Liver (tissue), 9 donors: ENCODE results near the gene RHOT1. TPM values are rescaled to one million over a fixed set of nuclear protein-coding genes. Genes with fewer than 3 reads are reported as not detected.

Experiments used
- DNase-seq: peaks from one replicate; pipeline ENCODE4 v3.0.0-alpha.2; 2017; ENCODE audit warnings: low spot score
- H3K27ac ChIP-seq, 2 donors: one replicate each; pipeline ENCODE4 v1.7.0; 2013; ENCODE audit warnings: inconsistent platforms in 2 of 2, low read length in 2 of 2, control low read depth in 1 of 2, low read depth in 1 of 2, mild to moderate bottlenecking in 1 of 2
- H3K27me3 ChIP-seq, 4 donors: one replicate each; pipeline versions ENCODE4 v1.6.1 to v1.7.0; 2013; ENCODE audit warnings: low read length in 3 of 4, inconsistent platforms in 1 of 4, mild to moderate bottlenecking in 1 of 4, moderate library complexity in 1 of 4; ENCODE audit not compliant: control insufficient read depth in 4 of 4, insufficient read depth in 4 of 4
- H3K36me3 ChIP-seq, 4 donors: one replicate each; pipeline versions ENCODE4 v1.6.1 to v1.7.0; 2013; ENCODE audit warnings: low read length in 3 of 4, mild to moderate bottlenecking in 3 of 4, low read depth in 1 of 4, moderate library complexity in 1 of 4; ENCODE audit not compliant: control insufficient read depth in 4 of 4, insufficient read depth in 3 of 4
- H3K4me1 ChIP-seq, 4 donors: one replicate each; pipeline versions ENCODE4 v1.6.1 to v1.7.0; 2013; ENCODE audit warnings: low read length in 3 of 4, mild to moderate bottlenecking in 3 of 4, moderate library complexity in 1 of 4; ENCODE audit not compliant: control insufficient read depth in 4 of 4, insufficient read depth in 4 of 4
- H3K4me3 ChIP-seq, 3 donors: one replicate each; pipeline versions ENCODE4 v1.6.1 to v1.7.0; 2013; ENCODE audit warnings: low read length in 3 of 3, control low read depth in 1 of 3, low read depth in 1 of 3, mild to moderate bottlenecking in 1 of 3
- H3K9ac ChIP-seq, 2 donors: one replicate each; pipeline ENCODE4 v1.7.0; 2013; ENCODE audit warnings: low read length in 2 of 2, mild to moderate bottlenecking in 2 of 2, moderate library complexity in 2 of 2, control low read depth in 1 of 2, low read depth in 1 of 2
- H3K9me3 ChIP-seq, 4 donors: one replicate each; pipeline versions ENCODE4 v1.6.1 to v1.7.0; 2013; ENCODE audit warnings: low read length in 3 of 4; ENCODE audit not compliant: control insufficient read depth in 4 of 4
- ATF3 ChIP-seq: IDR thresholded peaks from 2 replicates; pipeline ENCODE4 v1.6.1; 2016; ENCODE audit warnings: antibody characterized with exemption
- CTCF ChIP-seq: fragments of 150-350 bp; IDR thresholded peaks from 2 replicates; pipeline ENCODE4 v1.5.1; 2017; ENCODE audit warnings: improper control_type of control experiment, low read depth, low read length; ENCODE audit not compliant: missing input control
- EGR1 ChIP-seq, 2 donors: IDR thresholded peaks; 2 replicates each; pipeline ENCODE4 v1.6.1; 2016 to 2018; ENCODE audit warnings: antibody characterized with exemption in 2 of 2, low read depth in 2 of 2
- FOXA1 ChIP-seq: IDR thresholded peaks from 2 replicates; pipeline ENCODE4 v1.6.1; 2016; ENCODE audit warnings: antibody characterized with exemption
- FOXA2 ChIP-seq: IDR thresholded peaks from 2 replicates; pipeline ENCODE4 v1.6.1; 2016; ENCODE audit warnings: antibody characterized with exemption
- GABPA ChIP-seq, 2 donors: IDR thresholded peaks in 1 of 2; conservative IDR thresholded peaks in 1 of 2; 2 replicates each; pipeline ENCODE4 v1.6.1; 2016; ENCODE audit warnings: antibody characterized with exemption in 2 of 2, mild to moderate bottlenecking in 1 of 2, moderate library complexity in 1 of 2
- HNF4A ChIP-seq, 2 donors: conservative IDR thresholded peaks; 2 replicates each; pipeline ENCODE4 v1.6.1; 2016; ENCODE audit warnings: antibody characterized with exemption in 2 of 2, mild to moderate bottlenecking in 2 of 2
- HNF4G ChIP-seq: IDR thresholded peaks from 2 replicates; pipeline ENCODE4 v1.6.1; 2016; ENCODE audit warnings: antibody characterized with exemption
- JUND ChIP-seq, 2 donors: IDR thresholded peaks; 2 replicates each; pipeline ENCODE4 v1.6.1; 2016; ENCODE audit warnings: antibody characterized with exemption in 2 of 2
- NR2F2 ChIP-seq: IDR thresholded peaks from 2 replicates; pipeline ENCODE4 v1.6.1; 2016; ENCODE audit warnings: antibody characterized with exemption
- RAD21 ChIP-seq, 2 donors: IDR thresholded peaks; 2 replicates each; pipeline ENCODE4 v1.6.1; 2016; ENCODE audit warnings: antibody characterized with exemption in 2 of 2, mild to moderate bottlenecking in 2 of 2
- REST ChIP-seq: IDR thresholded peaks from 2 replicates; pipeline ENCODE4 v1.6.1; 2016; ENCODE audit warnings: antibody characterized with exemption, mild to moderate bottlenecking
- RXRA ChIP-seq, 2 donors: IDR thresholded peaks; 2 replicates each; pipeline ENCODE4 v1.6.1; 2017 to 2018; ENCODE audit warnings: antibody characterized with exemption in 2 of 2, mild to moderate bottlenecking in 1 of 2
- SP1 ChIP-seq: IDR thresholded peaks from 2 replicates; pipeline ENCODE4 v1.6.1; 2018; ENCODE audit warnings: antibody characterized with exemption, mild to moderate bottlenecking
- YY1 ChIP-seq: IDR thresholded peaks from 2 replicates; pipeline ENCODE4 v1.6.1; 2016; ENCODE audit warnings: antibody characterized with exemption, mild to moderate bottlenecking
- ZBTB33 ChIP-seq: IDR thresholded peaks from 2 replicates; pipeline ENCODE4 v1.6.1; 2016; ENCODE audit warnings: antibody characterized with exemption
- WGBS: extraction: QIAGEN DNeasy Blood & Tissue Kit; methylation state at CpG from one replicate; pipeline ENCODE4 v1.1.7; 2013; 5-methylcytosine and 5-hydroxymethylcytosine counted together
- polyA plus RNA-seq, 2 donors: library from polyadenylated mRNA; stranded (reverse) in 1 of 2; unstranded in 1 of 2; fragments of 200-250 nt in 1 of 2; fragments of >200 nt in 1 of 2; fragmentation: Nextera tagmentation in 1 of 2; extraction: Ambion mirVana in 1 of 2; gene quantifications; one replicate each; pipeline versions ENCODE4 v1.2.1 to v1.2.3, GENCODE V29; 2013 to 2015
- total RNA-seq, 2 donors: library from RNA; depleted of rRNA; stranded (reverse); fragments of >200 nt; gene quantifications; one replicate each; pipeline ENCODE4 v1.2.3, GENCODE V29; 2014
- TF ChIP-seq, protein P1 (sequence below): IDR thresholded peaks from 2 replicates; pipeline ENCODE4 v1.6.1; 2016; ENCODE audit warnings: antibody characterized with exemption
- donor health status: healthy.
- donor health status: healthy.
- donor health status: healthy.
- donor health status: healthy.
- donor health status: healthy.

The RHOT1 gene
- total and polyA plus RNA-seq, 4 donors, result 8.1 to 43.4 (median 17.1) TPM

DNA sequence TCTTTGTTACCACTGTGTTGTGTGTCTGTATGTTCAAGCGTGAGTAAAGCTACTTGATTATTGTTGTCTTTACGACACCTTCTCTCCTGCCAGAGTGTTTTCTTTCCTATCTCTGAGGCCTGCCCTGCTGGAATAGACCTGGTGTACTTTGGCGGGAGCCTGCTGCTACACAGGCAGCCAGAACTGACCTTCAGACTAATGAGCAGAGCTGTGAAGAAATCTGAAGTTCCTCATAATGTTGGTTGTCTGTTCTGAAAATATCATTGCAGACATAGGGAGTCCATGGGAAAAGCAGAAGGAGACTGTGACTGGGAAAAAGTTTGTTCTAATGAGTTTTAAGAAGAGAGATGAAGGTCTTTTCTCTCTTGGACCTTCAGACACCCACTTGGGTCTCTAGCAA lies 9.8 kb downstream of the RHOT1 start:
- Histone ChIP-seq H3K36me3 (peaks cover 0 to 3% (median 1%) of the 10 kb centered on the region in 4 donors), H3K4me3 (no peak overlapping the region), H3K9ac (no peak overlapping the region), H3K4me1 (peaks cover 7 to 22% (median 10%) of the 10 kb centered on the region in 4 donors), H3K27ac (peak overlapping the region; percentile 40 to 45), H3K27me3 (no peaks in the 10 kb centered on the region), H3K9me3 (no peaks in the 10 kb centered on the region)
- TF ChIP-seq ZBTB33 (peak; percentile 67), CTCF (no peak), GABPA (IDR thresholded peaks at IDR 0.05 in 1 of 2, conservative IDR thresholded peaks at IDR 0.05 in 1 of 2) (no peak), JUND (IDR thresholded peaks at IDR 0.05) (peak; percentile 35 to 58), FOXA2 (peak; percentile 44), YY1 (peak; percentile 37), ATF3 (no peak), SP1 (peak; percentile 84), HNF4A (conservative IDR thresholded peaks at IDR 0.05) (peak; percentile 95 to 97), FOXA1 (peak; percentile 51), EGR1 (IDR thresholded peaks at IDR 0.05; ENCODE audit: low read depth in 2 of 2) (no peak), RXRA (IDR thresholded peaks at IDR 0.05) (peak; percentile 56 to 69), REST (no peak), RAD21 (IDR thresholded peaks at IDR 0.05) (peak in 1 of 2 donors; percentile 44), NR2F2 (no peak), HNF4G (peak; percentile 92)
- TF ChIP-seq, protein P1, sequence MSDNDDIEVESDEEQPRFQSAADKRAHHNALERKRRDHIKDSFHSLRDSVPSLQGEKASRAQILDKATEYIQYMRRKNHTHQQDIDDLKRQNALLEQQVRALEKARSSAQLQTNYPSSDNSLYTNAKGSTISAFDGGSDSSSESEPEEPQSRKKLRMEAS, result peak; percentile 51
- 30% methylated on average over 3 of the region's 3 CpGs for WGBS
- DNase-seq, result no peak
